Cardiac fibroblast (primary cell): ENCODE data around the gene SLC12A7.
A peak's percentile ranks its signal among the peaks of the same experiment; 100 is the strongest.
"Not testable (repeated sequence)": the region's sequence is repeated elsewhere in the genome, so short reads cannot be mapped to it uniquely, and the experiment has no call there.

ENCODE experiments used
- DNase-seq, 2 donors: peaks; one replicate each; pipeline versions ENCODE4 v3.0.0 to v3.0.0-alpha.2; 2010; ENCODE audit warnings: low read depth in 2 of 2
- H3K4me3 ChIP-seq, 2 donors: replicated peaks in 1 of 2; 1 replicate in 1 of 2; 2 replicates in 1 of 2; pipeline ENCODE4 v1.5.1; 2011; ENCODE audit warnings: low read depth in 2 of 2, low read length in 2 of 2, mild to moderate bottlenecking in 2 of 2, moderate library complexity in 1 of 2
- TF ChIP-seq, protein P1 (sequence below): IDR thresholded peaks from one replicate; pipeline ENCODE4 v1.5.1; 2011; ENCODE audit warnings: low read depth, mild to moderate bottlenecking, low read length, inconsistent platforms

SLC12A7 gene

DNA sequence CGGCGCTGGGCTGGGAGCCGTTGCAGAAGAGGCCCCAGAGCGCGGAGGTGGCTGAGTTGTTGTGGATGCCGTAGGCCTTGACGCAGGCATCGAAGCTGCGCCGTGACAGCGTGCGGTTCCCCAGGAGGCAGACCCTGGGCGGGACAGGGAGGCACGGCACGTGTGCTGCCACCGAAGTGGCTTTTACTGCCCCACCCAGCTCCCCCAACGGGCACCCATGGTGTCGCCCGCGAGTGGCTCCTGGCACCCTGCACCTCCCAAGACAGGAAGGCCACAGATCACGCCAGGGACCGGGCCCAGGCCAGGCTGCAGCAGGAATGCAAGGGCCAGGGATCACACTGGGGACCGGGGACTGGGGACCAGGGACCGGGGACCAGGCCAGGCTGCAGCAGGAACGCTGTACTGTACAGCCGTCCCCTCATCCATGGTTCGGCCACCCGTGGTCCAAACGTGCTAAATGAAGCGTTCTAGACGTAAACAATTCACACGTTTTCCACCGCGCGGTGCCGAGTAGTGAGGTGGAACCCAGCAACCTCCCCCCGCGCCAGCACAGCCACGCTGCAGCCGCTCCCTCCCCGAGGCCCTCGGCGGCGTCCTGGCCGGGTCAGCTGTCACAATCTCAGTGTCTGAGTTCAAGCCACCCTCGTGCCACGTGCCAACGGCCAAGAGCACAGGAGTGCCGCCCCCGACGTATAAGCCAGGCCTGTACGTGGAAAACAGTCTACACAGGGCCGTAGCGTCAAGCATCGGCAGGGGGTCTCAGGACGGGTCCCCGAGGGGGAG, 27.8 kb downstream of the SLC12A7 start:
- DNase-seq, result no peak
- H3K4me3 ChIP-seq, result no peak overlapping the region
- TF ChIP-seq, protein P1, sequence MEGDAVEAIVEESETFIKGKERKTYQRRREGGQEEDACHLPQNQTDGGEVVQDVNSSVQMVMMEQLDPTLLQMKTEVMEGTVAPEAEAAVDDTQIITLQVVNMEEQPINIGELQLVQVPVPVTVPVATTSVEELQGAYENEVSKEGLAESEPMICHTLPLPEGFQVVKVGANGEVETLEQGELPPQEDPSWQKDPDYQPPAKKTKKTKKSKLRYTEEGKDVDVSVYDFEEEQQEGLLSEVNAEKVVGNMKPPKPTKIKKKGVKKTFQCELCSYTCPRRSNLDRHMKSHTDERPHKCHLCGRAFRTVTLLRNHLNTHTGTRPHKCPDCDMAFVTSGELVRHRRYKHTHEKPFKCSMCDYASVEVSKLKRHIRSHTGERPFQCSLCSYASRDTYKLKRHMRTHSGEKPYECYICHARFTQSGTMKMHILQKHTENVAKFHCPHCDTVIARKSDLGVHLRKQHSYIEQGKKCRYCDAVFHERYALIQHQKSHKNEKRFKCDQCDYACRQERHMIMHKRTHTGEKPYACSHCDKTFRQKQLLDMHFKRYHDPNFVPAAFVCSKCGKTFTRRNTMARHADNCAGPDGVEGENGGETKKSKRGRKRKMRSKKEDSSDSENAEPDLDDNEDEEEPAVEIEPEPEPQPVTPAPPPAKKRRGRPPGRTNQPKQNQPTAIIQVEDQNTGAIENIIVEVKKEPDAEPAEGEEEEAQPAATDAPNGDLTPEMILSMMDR, result no peak

DNA sequence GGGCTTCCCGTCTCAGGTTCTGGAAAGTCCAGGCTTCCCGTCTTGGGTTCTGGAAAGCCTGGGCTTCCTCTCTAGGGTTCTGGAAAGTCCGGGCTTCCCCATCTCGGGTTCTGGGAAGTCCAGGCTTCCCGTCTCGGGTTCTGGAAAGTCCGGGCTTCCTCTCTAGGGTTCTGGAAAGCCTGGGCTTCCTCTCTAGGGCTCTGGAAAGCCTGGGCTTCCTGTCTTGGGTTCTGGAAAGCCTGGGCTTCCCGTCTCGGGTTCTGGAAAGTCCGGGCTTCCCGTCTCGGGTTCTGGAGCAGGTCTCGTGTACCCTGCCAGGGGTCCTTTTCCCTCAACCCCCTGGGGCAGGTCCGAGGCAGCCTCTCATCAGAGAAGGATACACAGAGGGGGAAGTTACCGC, 28.8 kb downstream of the SLC12A7 start:
- not testable (repeated sequence) for DNase-seq, H3K4me3 ChIP-seq

- TF ChIP-seq, protein P1, result no peak
- H3K4me3 ChIP-seq, result no peak overlapping the region
- DNase-seq, result no peak
These were observed 30.3 kb downstream of the SLC12A7 start for GRCh38 chr5:1081519-1081918.

DNA sequence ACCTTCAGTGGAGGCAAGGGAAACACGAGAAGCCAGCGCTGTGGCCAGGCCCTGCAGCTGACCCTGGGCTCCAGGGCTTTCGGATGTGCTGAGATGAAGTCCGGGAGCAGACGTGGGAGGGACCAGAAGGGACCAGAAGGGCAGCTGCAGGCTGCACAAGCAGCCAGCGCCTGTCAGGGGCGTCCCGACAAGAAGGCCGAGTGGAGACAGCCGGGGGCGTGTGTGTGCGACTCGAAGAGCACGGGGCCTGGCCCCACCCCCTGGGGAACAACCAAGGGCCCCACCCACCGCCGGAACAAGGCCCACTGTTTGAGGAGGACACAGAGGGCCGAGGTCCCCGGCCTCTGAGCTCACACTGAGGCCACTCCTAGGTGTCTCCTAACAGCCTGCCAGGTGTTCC, 31.4 kb downstream of the SLC12A7 start:
- H3K4me3 ChIP-seq, result no peak overlapping the region
- TF ChIP-seq, protein P1, result no peak
- peak in 1 of 2 donors; percentile 13 for DNase-seq

GRCh38 chr5:1079961-1080360, 31.9 kb downstream of the SLC12A7 start:
- H3K4me3 ChIP-seq, result no peak overlapping the region
- TF ChIP-seq, protein P1, result no peak
- DNase-seq, result no peak

DNA sequence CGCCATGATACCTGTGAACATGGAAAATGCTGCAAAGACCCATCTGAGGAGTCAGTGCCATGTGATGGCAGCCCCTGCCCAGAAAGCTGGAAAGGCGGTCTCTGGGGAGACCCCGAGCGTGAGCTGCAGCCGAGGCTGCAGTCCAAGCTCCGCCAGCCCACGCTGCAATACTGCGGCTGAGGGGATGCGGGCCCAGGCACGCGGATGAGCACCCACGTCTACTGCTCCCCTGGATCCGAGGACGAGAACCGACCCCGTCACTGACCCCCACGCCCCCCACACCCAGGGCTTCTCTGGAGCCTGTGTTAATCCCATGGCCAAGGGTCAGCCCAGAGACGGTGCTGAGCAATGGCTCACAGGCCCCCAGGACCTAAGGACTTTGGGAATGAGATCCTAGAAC, 32.4 kb downstream of the SLC12A7 start:
- no peak for DNase-seq
- no peak overlapping the region for H3K4me3 ChIP-seq
- TF ChIP-seq, protein P1, result no peak

DNA sequence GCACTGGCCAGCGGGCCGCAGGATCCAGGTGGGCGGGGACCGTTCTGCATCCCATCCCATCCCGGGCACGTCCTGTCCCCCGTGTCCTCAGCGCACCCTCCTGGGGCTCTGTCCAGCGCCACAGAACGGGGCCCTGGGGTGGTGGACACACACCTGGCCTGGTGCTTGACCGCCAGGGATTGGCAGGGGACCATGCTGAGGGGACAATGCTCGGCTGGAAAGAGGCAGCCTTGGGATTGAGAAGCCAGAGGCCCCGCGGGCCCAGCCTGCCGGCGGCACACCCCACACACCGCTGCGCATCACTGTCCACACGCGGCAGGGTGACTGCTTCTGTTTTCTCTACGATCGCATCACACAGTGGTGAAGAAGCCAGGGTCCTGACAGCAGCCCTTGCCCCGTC, 33.0 kb downstream of the SLC12A7 start:
- TF ChIP-seq, protein P1, result no peak
- no peak overlapping the region for H3K4me3 ChIP-seq
- DNase-seq, result no peak
